Left lung (tissue), 10 donors: ENCODE measurements around the gene ZNF845. TPM values are rescaled to one million over a fixed set of nuclear protein-coding genes. Genes with fewer than 3 reads are reported as not detected.

Source experiments
- ATAC-seq: fragments of 200-7000 bp; cut with Tn5 transposase; one replicate; pipeline ENCODE4 v1.9.1; 2020; ENCODE audit warnings: moderate library complexity
- DNase-seq, 4 donors: peaks; one replicate each; pipeline ENCODE4 v3.0.0-alpha.2; 2013 to 2020
- H3K27ac ChIP-seq, 2 donors: fragments of 200-600 bp; sonication (generic) in 1 of 2; one replicate each; pipeline versions ENCODE4 v1.5.0 to v1.8.0; 2020 to 2021
- H3K27me3 ChIP-seq, 2 donors: fragments of 200-600 bp; sonication (generic) in 1 of 2; one replicate each; pipeline versions ENCODE4 v1.5.0 to v1.8.0; 2020 to 2021
- H3K36me3 ChIP-seq, 2 donors: fragments of 200-600 bp; sonication (generic) in 1 of 2; one replicate each; pipeline versions ENCODE4 v1.5.0 to v1.8.0; 2020 to 2021
- H3K4me1 ChIP-seq, 2 donors: fragments of 200-600 bp; one replicate each; pipeline ENCODE4 v1.8.0; 2021
- H3K4me3 ChIP-seq, 2 donors: fragments of 200-600 bp; sonication (generic) in 1 of 2; one replicate each; pipeline versions ENCODE4 v1.5.0 to v1.8.0; 2020 to 2021; ENCODE audit warnings: mild to moderate bottlenecking in 1 of 2
- H3K9me3 ChIP-seq, 2 donors: fragments of 200-600 bp; sonication (generic) in 1 of 2; one replicate each; pipeline versions ENCODE4 v1.5.0 to v1.8.0; 2020 to 2021
- CTCF ChIP-seq, 2 donors: fragments of 200-600 bp; sonication (generic) in 1 of 2; IDR thresholded peaks; one replicate each; pipeline versions ENCODE4 v1.5.0 to v1.8.0; 2021; ENCODE audit warnings: antibody characterized with exemption in 2 of 2
- intact Hi-C, 2 donors: fragments of 100-400 bp; cut with DNase I; formaldehyde crosslinking; loops; one replicate each; pipeline versions ENCODE4 v1.11.2 to v1.14.2; 2022
- polyA plus RNA-seq, 6 donors: library from polyadenylated mRNA; unstranded; fragments of 120-200 nt; gene quantifications; one replicate each; pipeline ENCODE4 v1.2.1, GENCODE V29; 2013; ENCODE audit not compliant: insufficient read length in 6 of 6
- total RNA-seq, 2 donors: library from RNA; stranded (reverse); fragmentation: NEBNext Ultra II Directional; extraction: Animal tissue kit (Norgen Biotek cat#: 25700); gene quantifications; one replicate each; pipeline ENCODE4 v1.2.1, GENCODE V29; 2021
- donor health status: DM: no; HTN: yes; CAD: no.
- donor health status: DM: no; HTN: no; CAD: no.

Gene ZNF845
- total and polyA plus RNA-seq, 8 donors, result 7.0 to 10.3 (median 9.0) TPM

DNA sequence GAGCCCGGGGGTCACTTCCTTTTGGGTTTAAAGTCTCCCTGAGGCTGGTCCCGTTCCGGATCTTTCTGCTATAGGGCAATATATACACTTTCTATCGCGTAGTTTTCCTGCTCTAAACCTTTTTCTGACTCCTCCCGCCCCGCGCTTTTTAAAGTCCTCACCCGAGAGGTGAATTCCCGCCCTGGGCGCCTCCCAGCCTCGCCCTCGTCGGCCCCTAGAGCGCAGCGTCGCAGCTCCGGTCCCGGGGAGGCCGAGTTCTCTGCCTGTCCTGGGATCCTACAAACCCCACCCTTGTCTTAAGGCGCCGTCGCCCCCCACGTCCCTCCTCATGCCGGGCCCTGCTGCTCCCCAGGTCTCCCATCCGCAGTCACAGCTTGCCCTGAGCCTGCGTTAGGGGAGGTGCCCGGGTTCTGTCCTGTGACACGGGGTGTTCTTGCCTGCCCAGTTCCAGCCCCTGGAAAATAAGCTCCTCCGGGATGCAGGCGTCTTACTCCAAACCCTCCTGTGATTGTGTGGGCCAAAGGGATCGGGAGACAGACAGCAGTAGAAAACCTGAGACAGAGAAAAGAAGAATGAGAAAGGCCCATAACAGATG lies 32.4 kb downstream of the ZNF845 start:
- no peak for TF ChIP-seq CTCF (IDR thresholded peaks at IDR 0.05)
- intact Hi-C loops, result no loop called here
- peak in 2 of 4 donors; percentile 24 to 84 for DNase-seq

DNA sequence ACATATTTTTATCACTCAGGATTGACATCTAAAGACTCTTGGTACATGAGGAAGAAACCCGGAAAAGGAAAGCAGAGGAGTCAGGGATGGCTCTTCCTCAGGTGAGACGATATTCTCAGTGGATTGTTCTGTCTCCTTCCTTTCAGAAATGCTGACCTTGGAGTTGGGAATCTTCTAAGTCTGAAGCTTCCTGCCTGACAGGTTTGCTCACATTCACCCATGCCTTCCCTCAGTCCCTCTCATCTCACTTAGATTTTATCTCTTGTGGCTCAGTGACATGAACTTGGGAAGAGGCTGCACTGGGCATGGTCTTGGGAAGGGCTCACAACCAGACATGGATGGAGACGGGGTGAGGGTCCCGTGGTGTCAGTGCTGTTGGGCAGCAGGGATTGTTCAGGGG lies 38.6 kb downstream of the ZNF845 start:
- DNase-seq (no peak), ATAC-seq (no peak)
- intact Hi-C loops, result no loop called here
- H3K4me3 ChIP-seq, result no peak overlapping the region
- H3K9me3 ChIP-seq, result peaks cover 0 to 17% of the 10 kb centered on the region in 2 donors
- no peaks in the 10 kb centered on the region for H3K27me3 ChIP-seq
- no peak overlapping the region for H3K27ac ChIP-seq
- peaks cover 0 to 54% of the 10 kb centered on the region in 2 donors for H3K36me3 ChIP-seq
- no peak for TF ChIP-seq CTCF (IDR thresholded peaks at IDR 0.05)
- no peaks in the 10 kb centered on the region for H3K4me1 ChIP-seq

More for the DNA sequence above, 32.4 kb downstream of the ZNF845 start:
- H3K27me3 ChIP-seq, result no peaks in the 10 kb centered on the region
- H3K36me3 ChIP-seq, result no peaks in the 10 kb centered on the region
- peak overlapping the region; percentile 53 to 54 for H3K4me3 ChIP-seq
- ATAC-seq, result peak; percentile 67
- H3K4me1 ChIP-seq, result peaks cover 0 to 7% of the 10 kb centered on the region in 2 donors
- peak overlapping the region; percentile 41 to 47 for H3K27ac ChIP-seq
- peaks cover 0 to 4% of the 10 kb centered on the region in 2 donors for H3K9me3 ChIP-seq

DNA sequence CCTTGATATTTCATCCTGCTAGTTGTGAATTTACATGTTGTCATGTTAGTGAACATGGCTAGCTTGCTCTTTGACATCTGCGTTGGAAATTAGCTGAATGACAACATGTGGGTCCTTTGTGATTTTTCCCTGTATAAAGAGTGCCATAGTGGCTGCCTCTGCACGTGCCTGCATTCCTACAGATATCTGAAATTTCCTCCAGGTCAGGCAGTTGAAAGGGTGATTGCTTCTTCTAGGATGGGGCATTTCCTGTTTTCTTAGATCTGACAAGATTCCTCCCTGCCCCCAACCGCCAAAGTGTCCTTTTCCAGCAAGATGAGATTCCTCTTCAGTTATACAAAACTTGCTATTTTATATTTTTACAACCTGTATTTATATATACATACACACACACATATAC lies 40.7 kb downstream of the ZNF845 start:
- ATAC-seq (no peak), DNase-seq (no peak)
- Histone ChIP-seq H3K4me3 (no peak overlapping the region), H3K36me3 (peaks cover 0 to 75% of the 10 kb centered on the region in 2 donors), H3K4me1 (no peaks in the 10 kb centered on the region), H3K27me3 (no peaks in the 10 kb centered on the region), H3K27ac (no peak overlapping the region), H3K9me3 (peaks cover 0 to 37% of the 10 kb centered on the region in 2 donors)
- intact Hi-C loops, result no loop called here
- TF ChIP-seq CTCF (IDR thresholded peaks at IDR 0.05), result no peak

- Histone ChIP-seq H3K36me3 (peaks cover 0 to 80% of the 10 kb centered on the region in 2 donors), H3K9me3 (peaks cover 0 to 41% of the 10 kb centered on the region in 2 donors), H3K4me3 (no peak overlapping the region), H3K4me1 (no peaks in the 10 kb centered on the region), H3K27ac (no peak overlapping the region), H3K27me3 (no peaks in the 10 kb centered on the region)
- ATAC-seq, result no peak
- no peak for TF ChIP-seq CTCF (IDR thresholded peaks at IDR 0.05)
- intact Hi-C loops, result no loop called here
- DNase-seq, result no peak
Measured at GRCh38 chr19:53374743-53375142, 41.2 kb downstream of the ZNF845 start.

GRCh38 chr19:53381376-53381775 lies 47.8 kb downstream of the ZNF845 start:
- no peak for DNase-seq
- Histone ChIP-seq H3K27me3 (no peaks in the 10 kb centered on the region), H3K4me1 (no peaks in the 10 kb centered on the region), H3K4me3 (no peak overlapping the region), H3K27ac (no peak overlapping the region), H3K9me3 (peaks cover 0 to 98% of the 10 kb centered on the region in 2 donors), H3K36me3 (peaks cover 0 to 76% of the 10 kb centered on the region in 2 donors)
- ATAC-seq, result no peak
- no peak for TF ChIP-seq CTCF (IDR thresholded peaks at IDR 0.05)
- intact Hi-C loops, result no loop called here
